IMR-90 (cell line): ENCODE measurements around the gene KLK6. TPM values are rescaled to one million over a fixed set of nuclear protein-coding genes. Genes with fewer than 3 reads are reported as not detected.

Source experiments
- ATAC-seq: fragments of 200-7000 bp; cut with Tn5 transposase; 2 replicates; pipeline ENCODE4 v1.9.1; 2020; ENCODE audit warnings: low read depth, mild to moderate bottlenecking, moderate library complexity
- BruUV-seq: library from RNA; stranded (reverse); fragments of 400-500 nt; replicated peaks from 2 replicates; lab custom pipeline; 2021; lab: Mats Ljungman, UMichigan
- CTCF ChIA-PET: fragments of 300-600 bp; formaldehyde crosslinking; extraction: SDS; loops from one replicate; lab custom pipeline; 2021; ENCODE audit warnings: antibody characterized with exemption; lab: Yijun Ruan, JAX
- POLR2A ChIA-PET: fragments of 300-600 bp; sonication (Branson Sonifier 250); formaldehyde crosslinking; loops from one replicate; lab custom pipeline; 2022; ENCODE audit warnings: antibody characterized with exemption; ENCODE audit not compliant: unreplicated experiment; lab: Charles Lee
- DNase-seq: peaks from one replicate; pipeline ENCODE4 v3.0.0; 2013
- H2AFZ ChIP-seq: replicated peaks from 2 replicates; pipeline ENCODE3; 2013; ENCODE audit warnings: low read length, mild to moderate bottlenecking; ENCODE audit not compliant: poor library complexity
- H2AK5ac ChIP-seq: 2 replicates; pipeline ENCODE4 v1.6.1; 2013; ENCODE audit warnings: low read depth, low read length, inconsistent platforms
- H2AK9ac ChIP-seq: replicated peaks from 2 replicates; pipeline ENCODE3; 2013; ENCODE audit warnings: mild to moderate bottlenecking, low read depth, low read length, moderate library complexity; ENCODE audit not compliant: poor library complexity
- H2BK120ac ChIP-seq: 2 replicates; pipeline ENCODE4 v1.6.1; 2013; ENCODE audit warnings: low read depth, low read length, inconsistent platforms
- H2BK15ac ChIP-seq: 3 replicates; pipeline ENCODE4 v1.6.1; 2013; ENCODE audit warnings: low read depth, low read length, inconsistent platforms
- H2BK20ac ChIP-seq: 2 replicates; pipeline ENCODE4 v1.6.1; 2013; ENCODE audit warnings: low read depth, mild to moderate bottlenecking, inconsistent platforms, low read length, moderate library complexity
- H2BK5ac ChIP-seq: 2 replicates; pipeline ENCODE4 v1.6.1; 2013; ENCODE audit warnings: mild to moderate bottlenecking, low read depth, low read length, inconsistent platforms; ENCODE audit not compliant: poor library complexity, severe bottlenecking
- H3K14ac ChIP-seq: replicated peaks from 2 replicates; pipeline ENCODE4 v1.6.1; 2013; ENCODE audit warnings: low read depth, low read length, inconsistent platforms
- H3K18ac ChIP-seq: 2 replicates; pipeline ENCODE4 v1.6.1; 2013; ENCODE audit warnings: low read depth, low read length, control low read depth
- H3K23ac ChIP-seq: 2 replicates; pipeline ENCODE4 v1.6.1; 2013; ENCODE audit warnings: low read depth, low read length, inconsistent platforms
- H3K27ac ChIP-seq: 2 replicates; pipeline ENCODE4 v1.5.1; 2013; ENCODE audit warnings: mild to moderate bottlenecking, control low read depth, low read length; ENCODE audit not compliant: insufficient read depth
- H3K27me3 ChIP-seq: 2 replicates; pipeline ENCODE4 v1.6.1; 2013; ENCODE audit warnings: low read length; ENCODE audit not compliant: control insufficient read depth, insufficient read depth
- H3K36me3 ChIP-seq: 2 replicates; pipeline ENCODE4 v1.6.1; 2013; ENCODE audit warnings: low read length, mixed read lengths; ENCODE audit not compliant: control insufficient read depth, insufficient read depth
- H3K4ac ChIP-seq: 2 replicates; pipeline ENCODE4 v1.6.1; 2013; ENCODE audit warnings: low read depth, low read length, inconsistent platforms
- H3K4me1 ChIP-seq: 2 replicates; pipeline ENCODE4 v1.6.1; 2013; ENCODE audit warnings: low read length, mixed read lengths; ENCODE audit not compliant: control insufficient read depth, insufficient read depth
- H3K4me2 ChIP-seq: 2 replicates; pipeline ENCODE4 v1.6.1; 2013; ENCODE audit warnings: low read depth, mild to moderate bottlenecking, control low read depth, low read length, moderate library complexity
- H3K4me3 ChIP-seq: 2 replicates; pipeline ENCODE4 v1.5.1; 2013; ENCODE audit warnings: low read depth, mild to moderate bottlenecking, control low read depth, low read length, moderate library complexity; ENCODE audit not compliant: insufficient read depth
- H3K56ac ChIP-seq: 2 replicates; pipeline ENCODE4 v1.6.1; 2013; ENCODE audit warnings: low read length, inconsistent platforms; ENCODE audit not compliant: insufficient read depth; ENCODE audit errors: extremely low read depth
- H3K79me1 ChIP-seq, 2 experiments: 2 replicates each; pipeline ENCODE4 v1.6.1; 2013; ENCODE audit warnings: low read length in 2 of 2, inconsistent platforms in 1 of 2, low read depth in 1 of 2
- H3K9ac ChIP-seq: 2 replicates; pipeline ENCODE4 v1.6.1; 2013; ENCODE audit warnings: low read depth, low read length, control low read depth
- H3K9me1 ChIP-seq: 2 replicates; pipeline ENCODE4 v1.6.1; 2013; ENCODE audit warnings: low read length, inconsistent platforms; ENCODE audit not compliant: insufficient read depth
- H3K9me3 ChIP-seq: 2 replicates; pipeline ENCODE4 v1.6.1; 2013; ENCODE audit warnings: low read length; ENCODE audit not compliant: control insufficient read depth, insufficient read depth
- H4K20me1 ChIP-seq: 2 replicates; pipeline ENCODE4 v1.6.1; 2013; ENCODE audit warnings: low read length, inconsistent platforms; ENCODE audit not compliant: insufficient read depth
- H4K5ac ChIP-seq: 2 replicates; pipeline ENCODE4 v1.6.1; 2013; ENCODE audit warnings: mild to moderate bottlenecking, low read depth, low read length, control low read depth
- H4K8ac ChIP-seq, 2 experiments: 2 replicates each; pipeline ENCODE4 v1.6.1; 2013; ENCODE audit warnings: low read depth in 2 of 2, low read length in 2 of 2, control low read depth in 1 of 2, inconsistent platforms in 1 of 2
- H4K91ac ChIP-seq: 2 replicates; pipeline ENCODE4 v1.6.1; 2013; ENCODE audit warnings: low read depth, low read length, inconsistent platforms; ENCODE audit not compliant: insufficient read depth
- BHLHE40 ChIP-seq: fragments of 150-350 bp; IDR thresholded peaks from 2 replicates; pipeline ENCODE4 v1.6.1; 2016; ENCODE audit warnings: mild to moderate bottlenecking, low read depth, low read length
- CEBPB ChIP-seq: IDR thresholded peaks from 2 replicates; pipeline ENCODE4 v1.6.1; 2012; ENCODE audit warnings: low read depth, low read length, improper control_type of control experiment
- MAFK ChIP-seq: IDR thresholded peaks from 2 replicates; pipeline ENCODE4 v1.6.1; 2012; ENCODE audit warnings: low read depth, low read length, improper control_type of control experiment
- MAZ ChIP-seq: IDR thresholded peaks from 2 replicates; pipeline ENCODE4 v1.6.1; 2012; ENCODE audit warnings: low read depth, mild to moderate bottlenecking, low read length, improper control_type of control experiment, moderate library complexity, borderline replicate concordance
- MXI1 ChIP-seq: IDR thresholded peaks from 2 replicates; pipeline ENCODE4 v1.6.1; 2012; ENCODE audit warnings: low read depth, mild to moderate bottlenecking, low read length, moderate library complexity, borderline replicate concordance
- POLR2A ChIP-seq: IDR thresholded peaks from 2 replicates; pipeline ENCODE4 v1.6.1; 2012; ENCODE audit warnings: mild to moderate bottlenecking, low read depth, low read length
- RAD21 ChIP-seq: IDR thresholded peaks from 2 replicates; pipeline ENCODE4 v1.6.1; 2012; ENCODE audit warnings: low read length, improper control_type of control experiment
- RCOR1 ChIP-seq: IDR thresholded peaks from 2 replicates; pipeline ENCODE4 v1.6.1; 2012; ENCODE audit warnings: mild to moderate bottlenecking, low read length, improper control_type of control experiment; ENCODE audit not compliant: insufficient replicate concordance
- SMC3 ChIP-seq: fragments of 150-350 bp; IDR thresholded peaks from 2 replicates; pipeline ENCODE4 v1.6.1; 2016; ENCODE audit warnings: low read depth, mild to moderate bottlenecking, antibody characterized with exemption, low read length, moderate library complexity
- WGBS, 2 experiments: methylation state at CpG; one replicate each; pipeline versions ENCODE4 v1.1.5 to v1.1.7; 2013; ENCODE audit warnings: missing lambda C conversion rate in 2 of 2; ENCODE audit not compliant: insufficient read length in 1 of 2; ENCODE audit errors: extremely low coverage in 2 of 2; 5-methylcytosine and 5-hydroxymethylcytosine counted together
- dilution Hi-C: fragments of 300-500 bp; cut with HindIII; formaldehyde crosslinking; loops from one replicate; pipeline ENCODE4 v1.14.3; 2018; ENCODE audit warnings: low sequenced_read_pairs; ENCODE audit not compliant: unreplicated experiment
- in situ Hi-C: fragments of 300-500 bp; cut with MboI; formaldehyde crosslinking; loops from 3 replicates; pipeline ENCODE4 v1.14.3; 2019; ENCODE audit warnings: low sequenced_read_pairs, inconsistent platforms, mixed read lengths
- intact Hi-C: fragments of 100-400 bp; cut with micrococcal nuclease; formaldehyde crosslinking; loops from 2 replicates; pipeline ENCODE4 v1.10.0; 2022
- polyA plus RNA-seq, 3 experiments: library from polyadenylated mRNA; depleted of rRNA; stranded (reverse); fragments of >200 nt; gene quantifications; 2 replicates each; pipeline ENCODE4 v1.2.3, GENCODE V29; 2012; ENCODE audit warnings: low replicate concordance in 1 of 3
- total RNA-seq: library from RNA; depleted of rRNA; stranded (reverse); fragments of >200 nt; gene quantifications from 2 replicates; pipeline ENCODE4 v1.2.3, GENCODE V29; 2012
- TF ChIP-seq, protein P1 (sequence below): fragments of 150-350 bp; IDR thresholded peaks from 2 replicates; pipeline ENCODE4 v1.6.1; 2017; ENCODE audit warnings: mild to moderate bottlenecking, antibody characterized with exemption, low read length, low read depth
- TF ChIP-seq, protein P2 (sequence below): fragments of 150-350 bp; IDR thresholded peaks from 2 replicates; pipeline ENCODE4 v1.6.1; 2016; ENCODE audit warnings: low read depth, mild to moderate bottlenecking, low read length, moderate library complexity, borderline replicate concordance

KLK6 gene
- total and polyA plus RNA-seq, 2 of the 4 experiments (the other 2 are of a cell fraction), result not detected

DNA sequence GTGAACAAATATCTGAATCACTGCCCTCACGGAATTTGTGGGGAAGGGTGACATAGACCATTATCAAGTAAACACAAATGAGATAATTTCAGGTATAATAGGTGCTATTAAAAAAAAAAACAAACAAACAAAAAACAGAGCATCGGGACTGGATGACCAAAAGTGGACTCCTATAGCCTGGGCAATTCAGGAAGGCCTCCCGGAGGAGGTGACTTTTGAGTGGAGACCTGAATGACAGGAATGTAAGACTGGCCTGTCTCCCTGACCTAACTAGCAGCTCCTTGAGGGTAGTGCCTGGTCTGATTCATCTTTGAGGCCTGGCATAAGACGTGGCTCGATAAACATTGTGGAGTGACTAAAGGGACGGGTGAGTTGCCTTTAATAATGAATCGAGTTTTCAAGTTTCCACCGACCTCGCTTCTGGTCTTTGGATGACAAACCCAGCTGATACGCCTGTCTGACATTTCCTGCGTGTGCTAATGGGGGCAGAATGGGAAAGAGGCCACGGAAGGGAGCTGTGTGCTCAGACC lies 43.3 kb upstream of the KLK6 start:
- dilution Hi-C loops, result no loop called here
- intact Hi-C loops, result loop anchor here (10.0 kb wide), 1 partner anchor 658 kb away; no protein-coding TSS in a partner anchor
- no peaks in the 10 kb centered on the region for H3K4me1 ChIP-seq
- ChIA-PET CTCF (interaction anchor here (0.7 kb wide), 1 partner anchor 8 kb away, joined by 3 read pairs; no protein-coding TSS in a partner anchor), POLR2A (no interaction called here)
- H2BK15ac ChIP-seq, result no peak overlapping the region
- H3K23ac ChIP-seq, result no peak overlapping the region
- H4K5ac ChIP-seq, result no peak overlapping the region
- H4K91ac ChIP-seq, result no peak overlapping the region
- H3K4ac ChIP-seq, result no peak overlapping the region
- H3K9ac ChIP-seq, result no peak overlapping the region
- no peaks in the 10 kb centered on the region for H3K9me1 ChIP-seq
- no peak overlapping the region for H2BK20ac ChIP-seq
- H4K8ac ChIP-seq, result no peak overlapping the region
- H3K4me3 ChIP-seq, result no peak overlapping the region
- in situ Hi-C loops, result no loop called here
- H2AK9ac ChIP-seq, result no peak overlapping the region
- WGBS, 2 experiments, result 54% methylated on average over 7 of the region's 12 CpGs; no CpG with 5 or more reads in 1 of the 2 experiments
- no peak overlapping the region for H2BK120ac ChIP-seq
- H4K20me1 ChIP-seq, result no peaks in the 10 kb centered on the region
- H3K27me3 ChIP-seq, result peaks cover 5% of the 10 kb centered on the region; the same call in 1 of the 2 replicates
- no TSS peak for BruUV-seq
- H2AFZ ChIP-seq, result no peak overlapping the region
- peaks cover 2% of the 10 kb centered on the region; the same call in 1 of the 2 replicates for H3K9me3 ChIP-seq
- H2BK5ac ChIP-seq, result no peak overlapping the region
- no peak overlapping the region for H3K56ac ChIP-seq
- no peak overlapping the region for H3K18ac ChIP-seq
- no peak overlapping the region for H3K4me2 ChIP-seq
- H3K79me1 ChIP-seq, result no peaks in the 10 kb centered on the region
- no peak overlapping the region for H3K14ac ChIP-seq
- TF ChIP-seq MXI1 (no peak), BHLHE40 (no peak), RCOR1 (no peak), SMC3 (no peak), POLR2A (no peak), CEBPB (no peak), RAD21 (no peak), MAFK (no peak), MAZ (no peak)
- TF ChIP-seq, protein P1, sequence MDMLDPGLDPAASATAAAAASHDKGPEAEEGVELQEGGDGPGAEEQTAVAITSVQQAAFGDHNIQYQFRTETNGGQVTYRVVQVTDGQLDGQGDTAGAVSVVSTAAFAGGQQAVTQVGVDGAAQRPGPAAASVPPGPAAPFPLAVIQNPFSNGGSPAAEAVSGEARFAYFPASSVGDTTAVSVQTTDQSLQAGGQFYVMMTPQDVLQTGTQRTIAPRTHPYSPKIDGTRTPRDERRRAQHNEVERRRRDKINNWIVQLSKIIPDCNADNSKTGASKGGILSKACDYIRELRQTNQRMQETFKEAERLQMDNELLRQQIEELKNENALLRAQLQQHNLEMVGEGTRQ, result no peak
- TF ChIP-seq, protein P2, sequence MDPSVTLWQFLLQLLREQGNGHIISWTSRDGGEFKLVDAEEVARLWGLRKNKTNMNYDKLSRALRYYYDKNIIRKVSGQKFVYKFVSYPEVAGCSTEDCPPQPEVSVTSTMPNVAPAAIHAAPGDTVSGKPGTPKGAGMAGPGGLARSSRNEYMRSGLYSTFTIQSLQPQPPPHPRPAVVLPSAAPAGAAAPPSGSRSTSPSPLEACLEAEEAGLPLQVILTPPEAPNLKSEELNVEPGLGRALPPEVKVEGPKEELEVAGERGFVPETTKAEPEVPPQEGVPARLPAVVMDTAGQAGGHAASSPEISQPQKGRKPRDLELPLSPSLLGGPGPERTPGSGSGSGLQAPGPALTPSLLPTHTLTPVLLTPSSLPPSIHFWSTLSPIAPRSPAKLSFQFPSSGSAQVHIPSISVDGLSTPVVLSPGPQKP, result no peak
- DNase-seq (no peak), ATAC-seq (no peak)
- no peaks in the 10 kb centered on the region for H3K36me3 ChIP-seq
- no peak overlapping the region for H3K27ac ChIP-seq
- H2AK5ac ChIP-seq, result no peak overlapping the region
